Posterior cingulate gyrus (tissue), 11 donors: ENCODE measurements around the gene PACRG.

Source experiments
- DNase-seq, 10 donors: peaks; one replicate each; pipeline versions ENCODE4 v3.0.0 to v3.0.0-alpha.2; 2020 to 2021; ENCODE audit warnings: mixed read lengths in 3 of 10
- intact Hi-C: fragments of 100-400 bp; cut with DNase I; formaldehyde crosslinking; loops from one replicate; pipeline ENCODE4 v1.15.1; 2023

The PACRG gene

DNA sequence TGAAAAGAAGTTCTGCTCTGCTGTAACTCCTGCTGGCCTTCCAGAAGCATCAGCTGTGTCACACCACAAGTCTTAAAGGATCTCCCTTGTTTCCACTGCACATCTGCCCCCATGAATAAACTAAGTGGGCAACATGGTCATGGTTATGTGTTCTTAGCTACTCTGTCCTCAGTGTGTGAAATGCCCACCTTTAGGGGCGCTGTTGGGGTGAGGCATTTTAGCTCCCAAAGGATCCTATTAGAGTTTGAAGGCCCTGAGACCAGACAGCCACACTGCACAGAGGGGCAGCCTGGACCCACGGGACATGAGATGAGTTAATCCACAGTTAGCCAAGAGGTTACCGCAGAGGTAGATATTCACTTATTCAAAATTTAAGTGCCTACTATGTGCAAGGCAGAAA, 392.4 kb downstream of the PACRG start:
- DNase-seq = peak in 1 of 10 donors; percentile 14
- intact Hi-C loops = no loop called here

DNA sequence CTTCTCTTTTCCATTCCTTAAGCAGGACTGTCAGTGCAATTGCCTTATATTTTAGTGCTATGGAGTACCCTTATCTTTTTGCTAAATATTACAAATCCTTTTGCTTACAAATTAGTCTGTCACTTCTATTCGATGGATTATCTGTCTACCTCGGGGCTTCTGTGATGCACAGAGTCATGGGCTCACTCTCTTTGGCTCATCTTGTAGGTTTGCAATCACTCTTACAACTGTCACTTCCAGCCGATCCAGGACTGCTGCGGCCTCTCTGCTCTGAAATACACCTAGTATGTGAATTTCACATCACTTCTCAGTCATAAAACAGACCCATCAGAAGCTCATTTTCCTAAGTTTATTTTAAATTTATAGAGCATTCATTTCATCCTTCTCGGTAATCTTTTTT, 393.5 kb downstream of the PACRG start:
- intact Hi-C loops = no loop called here
- DNase-seq = no peak

DNA sequence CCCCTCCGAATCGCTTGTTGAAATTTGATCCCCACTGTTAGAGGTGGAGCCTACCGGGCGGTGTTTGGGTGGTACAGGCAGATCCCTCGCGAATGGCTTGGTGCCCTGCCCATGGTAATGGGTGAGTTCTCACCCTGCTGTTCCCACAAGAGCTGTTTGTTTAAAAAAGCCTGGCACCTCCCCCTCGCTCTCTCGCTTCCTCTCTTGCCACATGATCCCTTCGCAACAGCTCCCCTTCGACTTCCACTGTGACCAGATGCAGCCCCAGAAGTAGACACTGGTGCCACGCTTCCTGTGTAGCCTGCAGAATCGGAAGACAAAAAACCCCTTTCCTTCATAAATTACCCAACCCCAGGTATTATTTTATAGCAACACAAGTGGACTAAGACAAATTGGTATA, 394.6 kb downstream of the PACRG start:
- no peak for DNase-seq
- intact Hi-C loops = no loop called here

DNA sequence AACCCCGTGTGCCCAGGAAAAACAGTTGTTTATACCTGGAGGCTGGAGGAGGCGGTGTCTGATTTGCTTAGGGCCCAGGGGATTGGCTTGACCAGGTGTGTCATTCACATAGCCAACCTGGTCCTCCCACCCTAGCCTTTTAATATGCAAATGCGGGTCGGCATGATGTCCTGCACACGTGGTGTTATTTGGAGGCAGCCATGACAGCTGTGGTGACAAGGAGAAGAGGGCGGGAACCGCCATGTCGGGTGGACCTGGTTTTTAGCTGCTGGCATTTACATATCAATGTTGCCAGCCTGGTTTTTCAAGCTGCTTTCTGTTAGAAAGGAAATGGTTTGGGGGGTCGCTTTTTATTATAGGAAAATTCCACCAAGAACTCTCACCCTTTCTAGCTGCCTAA, 395.3 kb downstream of the PACRG start:
- intact Hi-C loops = no loop called here
- no peak for DNase-seq

DNA sequence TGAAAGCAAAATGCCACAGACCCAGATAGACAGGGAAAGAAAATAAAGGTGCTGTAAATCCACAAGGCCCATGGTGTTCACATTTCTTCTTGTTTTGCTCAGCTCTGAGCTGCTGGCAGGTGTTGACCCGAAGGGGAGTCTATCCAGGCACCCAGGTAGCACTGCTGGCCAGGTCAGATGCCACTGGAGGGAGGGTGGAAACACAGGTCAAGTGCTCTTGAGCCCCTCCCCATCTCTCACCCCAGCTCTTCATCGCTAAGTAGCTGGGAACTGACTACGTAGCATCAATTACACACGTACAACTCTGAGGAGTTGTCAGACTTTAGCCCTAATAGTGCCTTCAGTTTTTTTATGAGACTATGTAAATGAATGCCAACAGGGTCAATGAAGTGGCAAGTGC, 399.0 kb downstream of the PACRG start:
- intact Hi-C loops = no loop called here
- DNase-seq = no peak

DNA sequence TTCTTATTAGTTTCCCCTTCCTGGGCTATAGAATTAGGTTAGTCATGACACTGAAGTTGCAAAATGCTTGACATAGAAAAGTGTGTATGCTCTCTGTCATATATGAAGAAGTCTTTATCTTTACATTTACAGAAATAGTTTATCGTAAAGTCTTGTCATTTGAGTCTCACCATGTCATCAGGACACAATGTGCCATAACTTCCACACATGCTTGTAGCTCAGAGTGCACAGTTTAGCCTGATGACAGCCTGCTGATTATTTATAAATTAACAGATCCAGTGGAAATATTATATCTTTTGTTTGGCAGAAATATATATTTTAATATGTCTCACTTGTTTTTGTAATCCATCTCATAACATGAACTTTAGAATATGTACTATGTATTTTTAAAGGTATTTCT, 399.8 kb downstream of the PACRG start:
- no peak for DNase-seq
- intact Hi-C loops = no loop called here

DNA sequence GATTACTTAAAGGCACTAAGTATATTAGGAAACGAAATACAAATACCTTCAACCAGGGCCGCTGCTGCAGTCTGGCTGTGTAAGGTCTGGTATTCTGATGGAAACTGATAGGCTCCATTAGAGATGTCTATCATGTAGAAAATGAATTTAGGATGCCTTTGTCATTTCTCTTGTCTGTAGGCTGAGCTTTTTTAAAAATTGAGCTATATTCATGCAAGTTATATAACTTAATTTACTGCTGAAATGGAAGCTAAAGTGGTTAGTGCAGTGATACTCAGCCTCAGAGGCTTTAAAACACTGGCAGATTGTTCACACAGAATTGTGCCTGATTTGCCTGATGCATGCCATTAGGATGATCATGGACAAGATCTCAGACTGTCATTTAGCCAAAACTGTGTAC, 400.6 kb downstream of the PACRG start:
- intact Hi-C loops = no loop called here
- DNase-seq = no peak

DNA sequence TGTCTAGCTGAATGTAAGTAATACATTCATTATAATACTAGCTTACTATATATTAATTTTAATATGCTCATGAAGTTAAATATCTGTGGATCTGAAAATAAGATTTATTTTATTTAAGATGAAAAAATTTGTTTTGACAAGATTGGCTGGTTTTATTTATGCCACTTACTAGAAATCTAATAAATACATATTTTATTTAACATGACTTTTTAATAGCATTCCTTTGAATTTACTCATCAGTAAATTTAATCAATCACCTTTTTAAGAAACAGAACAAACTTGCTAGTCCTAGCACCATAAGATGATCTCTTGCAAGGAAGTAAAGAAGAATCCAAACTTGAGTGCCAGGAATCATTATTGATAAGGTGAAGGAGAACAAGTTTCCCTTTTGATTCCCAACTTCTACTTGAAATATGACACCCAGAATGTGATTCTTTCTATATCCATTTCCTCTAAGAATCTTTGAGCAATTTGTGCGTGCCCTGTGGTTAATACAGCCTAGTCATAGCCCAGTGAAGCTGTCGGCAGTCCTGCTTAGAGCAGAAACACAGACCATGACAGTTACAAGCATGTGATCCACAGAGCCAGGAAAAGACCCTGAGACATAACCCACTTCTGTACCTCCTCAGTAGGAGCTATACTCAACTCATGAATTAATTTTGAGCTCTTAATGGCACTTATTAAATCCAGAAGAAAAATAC, 404.4 kb downstream of the PACRG start:
- intact Hi-C loops = no loop called here
- no peak for DNase-seq

DNA sequence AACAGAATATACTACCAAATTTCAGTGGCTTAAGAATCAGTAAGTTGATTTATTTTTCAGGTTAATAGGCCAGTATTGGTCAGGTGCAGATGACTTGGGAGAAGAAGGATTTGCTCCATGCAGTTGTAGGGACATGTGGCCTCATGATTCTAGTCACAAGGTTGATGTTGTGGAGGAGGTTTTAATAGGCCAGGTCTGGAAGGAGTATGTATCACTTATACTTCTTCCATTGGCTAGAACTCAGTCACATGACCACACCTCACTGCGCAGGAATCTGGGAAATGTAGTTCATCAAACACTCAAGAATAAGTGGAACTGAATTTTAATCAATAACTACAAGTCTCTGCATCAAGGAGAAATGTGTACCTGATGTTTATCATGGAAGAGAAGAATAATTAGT, 405.2 kb downstream of the PACRG start:
- no peak for DNase-seq
- intact Hi-C loops = no loop called here

DNA sequence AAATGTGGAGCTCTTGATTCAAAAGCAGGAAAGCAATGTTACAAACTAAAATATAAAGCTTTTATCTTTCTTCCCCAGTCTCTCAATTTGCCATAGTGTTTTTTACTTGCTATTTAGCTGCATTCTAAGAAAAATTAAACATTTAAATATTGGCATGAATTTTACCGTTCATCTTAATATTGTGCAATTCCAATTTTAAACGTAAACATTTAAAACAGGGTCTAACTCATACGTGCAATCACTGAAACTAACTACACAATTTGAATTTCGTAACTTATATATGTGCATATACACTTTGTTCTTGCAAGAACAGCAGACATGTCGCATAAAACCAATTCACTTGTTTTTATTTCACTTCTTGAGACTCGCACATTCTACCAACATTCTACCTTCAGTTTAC, 405.9 kb downstream of the PACRG start:
- no peak for DNase-seq
- intact Hi-C loops = no loop called here

DNA sequence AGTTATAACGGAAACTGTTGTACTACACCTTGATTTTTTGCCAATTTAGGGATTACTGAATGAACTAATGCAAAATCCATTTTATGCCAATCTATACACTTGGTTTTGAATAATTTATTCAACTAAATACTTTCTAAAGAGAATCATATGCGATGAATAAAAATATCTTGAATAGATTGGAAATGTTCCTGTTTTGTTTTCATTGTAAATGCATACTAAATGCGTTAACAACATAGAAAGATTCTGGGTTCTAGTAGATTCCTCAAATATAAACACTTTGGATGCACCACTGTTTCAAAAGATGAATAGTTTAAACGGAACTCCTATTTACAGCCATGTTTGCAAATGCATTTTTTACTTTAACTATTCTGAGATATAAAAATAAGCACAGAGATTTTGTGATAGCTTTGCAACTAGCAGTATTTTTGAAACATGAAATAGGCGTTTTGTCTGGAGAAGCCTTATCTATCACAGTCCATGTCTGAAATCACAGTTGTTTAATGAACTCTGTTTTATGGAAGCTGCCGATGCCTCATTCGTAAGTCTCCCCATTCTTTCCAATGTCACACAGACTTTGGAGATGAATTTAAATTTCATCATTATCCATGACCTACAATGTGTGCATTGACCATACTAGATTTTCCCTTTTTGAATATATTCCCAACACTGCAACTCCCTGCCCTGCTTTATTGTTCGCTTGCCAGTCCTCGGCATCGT, 409.1 kb downstream of the PACRG start:
- intact Hi-C loops = no loop called here
- DNase-seq = no peak

DNA sequence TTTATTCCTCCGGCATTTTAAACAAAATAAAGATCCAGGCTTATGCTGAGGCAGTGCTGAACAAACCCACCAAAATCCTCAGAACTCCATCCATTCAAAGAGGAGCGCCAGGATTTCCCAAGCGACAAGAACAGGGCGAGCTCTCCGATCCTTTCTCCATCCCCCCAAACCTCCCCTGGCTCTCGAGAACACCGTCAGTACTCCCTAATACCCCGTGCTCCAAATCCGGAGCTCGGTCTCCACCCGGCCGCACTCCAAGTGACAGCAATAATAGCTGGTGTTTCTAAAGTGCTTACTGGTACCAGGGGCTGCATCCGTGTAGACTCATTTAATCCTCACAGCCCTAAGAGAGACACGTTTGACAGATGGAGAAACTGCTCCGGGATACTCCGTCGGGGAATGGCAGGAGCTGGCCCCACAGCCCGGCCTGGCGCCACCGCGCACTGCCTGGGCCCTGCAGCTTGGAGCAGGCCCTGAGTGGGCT, 409.7 kb downstream of the PACRG start:
- DNase-seq = peak in 2 of 10 donors; percentile 49 to 88
- intact Hi-C loops = no loop called here

DNA sequence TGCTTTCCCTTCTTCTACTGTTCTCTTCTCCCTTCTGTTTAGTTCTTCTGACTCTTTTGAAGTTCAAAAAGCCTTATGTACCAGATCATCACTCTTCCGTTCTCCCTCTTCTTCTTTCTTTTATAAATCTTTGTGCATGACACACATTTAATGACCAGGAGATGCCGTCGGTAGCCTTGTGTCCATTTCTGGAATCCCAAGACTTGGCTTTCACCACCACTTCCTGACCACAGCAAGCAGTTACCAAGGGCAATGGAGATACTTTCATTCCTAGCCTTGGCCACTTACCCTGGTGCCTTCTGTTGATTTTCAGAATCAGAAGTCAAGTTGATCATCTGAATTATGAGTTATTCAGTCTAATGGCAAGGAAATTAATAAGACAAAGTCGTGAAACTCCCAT, 418.3 kb downstream of the PACRG start:
- DNase-seq = no peak
- intact Hi-C loops = no loop called here

DNA sequence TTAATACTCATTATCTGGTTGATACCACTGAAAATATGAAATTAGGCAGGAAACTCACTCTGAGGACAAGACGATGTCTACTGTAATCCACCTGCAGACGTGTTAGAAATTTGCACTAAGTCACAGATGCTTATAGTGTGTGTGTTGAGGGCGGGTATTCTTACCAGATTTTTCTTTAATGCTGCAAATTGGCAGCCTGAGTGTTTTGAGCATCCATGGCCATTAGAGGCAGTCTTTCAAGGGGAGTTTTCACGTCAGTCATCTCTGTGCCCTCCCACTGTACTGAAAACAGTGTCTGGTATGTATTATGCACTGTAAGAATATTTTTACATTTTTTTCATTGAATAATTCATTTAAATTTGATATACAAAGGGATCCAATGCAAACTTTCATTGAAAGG, 420.2 kb downstream of the PACRG start:
- peak in 1 of 10 donors; percentile 19 for DNase-seq
- intact Hi-C loops = no loop called here

DNA sequence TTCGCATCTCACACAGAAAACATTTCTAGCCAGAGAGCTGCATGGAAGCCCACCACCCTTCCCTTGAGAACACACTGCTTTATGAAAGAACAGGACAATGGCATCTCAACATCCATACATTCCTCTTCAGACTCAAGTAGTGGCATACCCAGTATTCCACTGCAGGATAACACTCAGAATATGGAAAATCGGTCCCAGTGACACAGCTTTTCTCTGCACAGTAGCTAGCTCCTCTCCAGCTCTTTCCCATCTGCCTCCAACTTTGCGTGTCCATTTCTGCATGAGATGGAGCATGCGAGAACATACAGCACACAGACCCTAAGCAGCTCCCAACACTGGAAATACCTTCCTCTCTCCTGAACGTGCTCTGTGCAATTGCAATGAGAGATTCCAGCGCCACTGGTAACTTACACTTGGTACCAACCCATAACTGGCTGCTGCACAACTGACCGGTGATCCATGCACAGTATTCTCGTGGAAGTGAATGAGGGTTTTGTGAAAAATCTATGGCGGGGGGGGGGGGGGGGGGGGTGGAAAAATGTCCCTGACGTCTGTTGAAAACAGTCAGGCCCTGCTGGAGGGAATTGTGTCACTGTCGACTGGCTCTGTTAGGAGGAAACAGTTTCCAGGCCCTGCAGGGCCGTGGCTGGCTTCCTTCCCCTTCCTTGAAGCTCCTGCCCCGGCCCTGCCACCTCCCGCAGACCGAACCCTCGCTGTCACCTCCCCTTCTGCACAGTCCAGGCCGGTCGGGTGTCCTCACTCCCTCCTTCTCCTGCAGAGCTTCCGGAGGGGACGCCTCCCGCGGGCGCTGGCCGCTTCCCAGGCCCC, 420.9 kb downstream of the PACRG start:
- intact Hi-C loops = no loop called here
- DNase-seq = peak in 5 of 10 donors; percentile 28 to 88 (median 52)

DNA sequence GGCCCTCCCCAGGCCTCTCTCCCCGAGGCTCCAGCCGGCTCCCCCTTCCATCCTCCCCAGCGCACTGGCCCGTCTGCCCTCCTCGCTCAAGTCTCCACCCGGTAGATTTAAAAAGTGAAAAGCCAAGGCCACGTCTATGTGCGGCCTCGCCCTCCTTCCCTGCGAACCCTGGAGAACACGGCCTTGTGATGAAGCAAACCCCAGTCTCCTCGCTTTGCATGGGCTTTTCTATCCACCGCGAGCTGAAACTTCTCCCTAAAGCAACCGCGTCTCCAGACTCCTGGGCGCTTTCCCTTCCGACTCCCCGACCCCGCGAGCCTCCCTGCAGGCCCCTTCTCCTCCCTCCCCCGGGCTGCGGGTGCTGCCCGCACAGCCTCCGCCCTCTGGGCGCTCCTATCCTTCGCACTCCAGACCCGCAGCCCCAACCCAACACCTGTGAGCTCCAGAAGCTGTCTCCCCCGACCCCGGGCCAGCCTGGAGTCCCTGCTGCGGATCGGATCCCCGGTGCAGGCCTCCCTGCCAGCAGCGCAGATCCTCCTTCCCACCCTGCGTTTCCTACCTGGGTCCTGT, 421.6 kb downstream of the PACRG start:
- peak in 1 of 10 donors; percentile 68 for DNase-seq
- intact Hi-C loops = no loop called here

DNA sequence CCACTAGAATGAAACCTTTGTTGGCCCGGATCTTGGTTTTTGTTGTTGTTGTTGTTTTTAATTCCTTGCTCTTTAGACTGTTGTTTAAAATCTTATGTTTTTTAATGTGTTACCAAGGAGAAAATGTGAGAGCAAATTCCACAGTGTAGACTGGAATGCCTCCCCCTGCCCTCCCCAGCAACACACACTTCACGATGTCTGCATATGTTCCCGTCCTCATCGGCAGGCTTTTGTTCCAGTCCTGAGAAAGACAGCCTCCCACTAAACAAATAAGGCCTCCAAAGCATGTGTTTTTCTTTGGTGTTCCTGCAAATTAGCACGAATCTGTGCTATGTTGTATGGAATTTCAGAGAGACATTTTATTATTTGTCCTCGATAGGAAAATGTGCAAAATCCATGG, 423.4 kb downstream of the PACRG start:
- intact Hi-C loops = no loop called here
- peak in 1 of 10 donors; percentile 70 for DNase-seq

DNA sequence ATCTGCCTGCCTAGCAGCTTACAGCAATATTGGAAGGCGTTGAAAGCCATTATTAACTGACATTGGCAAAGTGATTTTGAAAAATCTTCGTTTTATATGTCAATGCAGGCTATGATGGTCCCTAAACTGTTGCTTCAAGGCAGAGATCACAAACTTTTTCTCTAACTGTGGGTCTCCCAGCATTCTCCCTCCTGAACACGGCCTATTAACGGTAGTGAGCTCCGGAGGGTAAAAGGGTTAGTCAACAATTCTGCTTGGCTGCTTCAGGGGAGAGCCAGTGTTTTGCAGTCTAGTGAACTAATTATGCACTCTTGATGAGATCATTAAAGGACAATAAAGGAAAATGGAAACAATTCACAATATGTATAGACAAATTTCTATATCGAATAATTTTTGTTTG, 424.9 kb downstream of the PACRG start:
- intact Hi-C loops = no loop called here
- DNase-seq = no peak

DNA sequence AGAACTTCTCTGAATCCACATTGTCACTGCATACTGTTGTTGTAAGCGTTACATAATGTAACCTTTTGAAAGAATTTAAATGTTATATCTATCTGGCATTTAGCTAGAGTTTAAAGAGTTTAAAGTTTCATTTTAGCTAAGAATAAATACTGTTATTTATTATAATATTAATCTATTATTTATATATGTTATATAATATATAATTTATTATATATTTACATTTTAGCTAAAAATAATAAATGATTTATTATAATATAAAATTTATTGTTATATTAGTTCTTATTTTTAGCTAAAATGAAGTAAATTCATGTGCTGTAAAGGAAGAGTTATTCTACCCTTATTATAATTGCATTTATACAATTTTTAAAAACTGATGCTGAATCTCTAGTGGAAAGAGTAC, 431.3 kb downstream of the PACRG start:
- DNase-seq = no peak
- intact Hi-C loops = no loop called here

DNA sequence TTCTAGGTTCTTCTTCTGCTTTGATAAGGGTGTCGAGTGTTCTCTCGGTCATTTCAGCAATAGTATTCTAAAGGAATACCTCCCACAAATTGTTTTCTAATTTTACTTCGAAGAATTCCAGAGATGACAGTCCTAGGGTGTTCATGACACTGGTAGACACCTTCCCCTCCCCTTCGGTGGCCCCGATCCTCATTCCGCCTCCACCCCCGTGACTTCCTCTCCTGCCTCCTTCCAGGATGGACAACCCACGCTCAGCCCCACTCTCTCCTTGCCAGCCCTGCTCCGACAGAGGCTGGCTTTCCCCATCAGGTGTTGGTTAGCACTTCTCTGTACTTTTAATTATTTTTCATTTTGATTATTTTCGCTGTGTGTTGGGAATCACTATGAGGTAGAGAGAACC, 431.9 kb downstream of the PACRG start:
- intact Hi-C loops = no loop called here

More for the DNA sequence above, 431.9 kb downstream of the PACRG start:
- peak in 1 of 10 donors; percentile 34 for DNase-seq
